HPDE6-E6E7 (cell line): Measurements from ENCODE around the gene POLA1.
A peak's percentile ranks its signal among the peaks of the same experiment; 100 is the strongest.
"Not testable (repeated sequence)": the region's sequence is repeated elsewhere in the genome, so short reads cannot be mapped to it uniquely, and the experiment has no call there.

Source experiments
- DNase-seq: peaks from one replicate; pipeline ENCODE4 v3.0.0; 2011; ENCODE audit warnings: missing footprints; ENCODE audit errors: extremely low spot score

Gene POLA1, protein sequence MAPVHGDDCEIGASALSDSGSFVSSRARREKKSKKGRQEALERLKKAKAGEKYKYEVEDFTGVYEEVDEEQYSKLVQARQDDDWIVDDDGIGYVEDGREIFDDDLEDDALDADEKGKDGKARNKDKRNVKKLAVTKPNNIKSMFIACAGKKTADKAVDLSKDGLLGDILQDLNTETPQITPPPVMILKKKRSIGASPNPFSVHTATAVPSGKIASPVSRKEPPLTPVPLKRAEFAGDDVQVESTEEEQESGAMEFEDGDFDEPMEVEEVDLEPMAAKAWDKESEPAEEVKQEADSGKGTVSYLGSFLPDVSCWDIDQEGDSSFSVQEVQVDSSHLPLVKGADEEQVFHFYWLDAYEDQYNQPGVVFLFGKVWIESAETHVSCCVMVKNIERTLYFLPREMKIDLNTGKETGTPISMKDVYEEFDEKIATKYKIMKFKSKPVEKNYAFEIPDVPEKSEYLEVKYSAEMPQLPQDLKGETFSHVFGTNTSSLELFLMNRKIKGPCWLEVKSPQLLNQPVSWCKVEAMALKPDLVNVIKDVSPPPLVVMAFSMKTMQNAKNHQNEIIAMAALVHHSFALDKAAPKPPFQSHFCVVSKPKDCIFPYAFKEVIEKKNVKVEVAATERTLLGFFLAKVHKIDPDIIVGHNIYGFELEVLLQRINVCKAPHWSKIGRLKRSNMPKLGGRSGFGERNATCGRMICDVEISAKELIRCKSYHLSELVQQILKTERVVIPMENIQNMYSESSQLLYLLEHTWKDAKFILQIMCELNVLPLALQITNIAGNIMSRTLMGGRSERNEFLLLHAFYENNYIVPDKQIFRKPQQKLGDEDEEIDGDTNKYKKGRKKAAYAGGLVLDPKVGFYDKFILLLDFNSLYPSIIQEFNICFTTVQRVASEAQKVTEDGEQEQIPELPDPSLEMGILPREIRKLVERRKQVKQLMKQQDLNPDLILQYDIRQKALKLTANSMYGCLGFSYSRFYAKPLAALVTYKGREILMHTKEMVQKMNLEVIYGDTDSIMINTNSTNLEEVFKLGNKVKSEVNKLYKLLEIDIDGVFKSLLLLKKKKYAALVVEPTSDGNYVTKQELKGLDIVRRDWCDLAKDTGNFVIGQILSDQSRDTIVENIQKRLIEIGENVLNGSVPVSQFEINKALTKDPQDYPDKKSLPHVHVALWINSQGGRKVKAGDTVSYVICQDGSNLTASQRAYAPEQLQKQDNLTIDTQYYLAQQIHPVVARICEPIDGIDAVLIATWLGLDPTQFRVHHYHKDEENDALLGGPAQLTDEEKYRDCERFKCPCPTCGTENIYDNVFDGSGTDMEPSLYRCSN (N-terminal part only)

GRCh38 chrX:24693453-24694202 lies at the start of gene POLA1:
POLA1 (plus strand) TSS chrX:24693918; CDS start chrX:24693962, 44 bp downstream.
- peak; percentile 66 for DNase-seq

DNA sequence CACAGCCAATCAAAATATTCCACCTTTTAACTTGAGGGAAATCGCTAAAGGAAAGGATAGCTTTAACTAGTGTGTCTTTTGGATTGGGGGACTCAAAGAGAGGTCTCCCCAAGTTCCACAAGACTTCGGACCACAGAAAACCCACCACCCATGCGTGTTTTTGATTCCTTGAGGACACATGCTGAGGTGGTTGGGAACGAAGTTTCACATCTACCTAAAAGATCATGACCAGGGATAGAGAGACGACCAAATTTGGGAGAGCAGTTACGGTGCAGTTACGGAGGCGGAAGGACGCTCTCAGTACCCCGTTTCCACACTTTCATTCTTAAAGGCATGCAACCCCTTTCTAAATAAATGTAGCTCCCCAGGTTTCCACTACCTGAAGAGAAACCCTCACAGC lies 47.7 kb upstream of the POLA1 start:
- DNase-seq, result no peak

DNA sequence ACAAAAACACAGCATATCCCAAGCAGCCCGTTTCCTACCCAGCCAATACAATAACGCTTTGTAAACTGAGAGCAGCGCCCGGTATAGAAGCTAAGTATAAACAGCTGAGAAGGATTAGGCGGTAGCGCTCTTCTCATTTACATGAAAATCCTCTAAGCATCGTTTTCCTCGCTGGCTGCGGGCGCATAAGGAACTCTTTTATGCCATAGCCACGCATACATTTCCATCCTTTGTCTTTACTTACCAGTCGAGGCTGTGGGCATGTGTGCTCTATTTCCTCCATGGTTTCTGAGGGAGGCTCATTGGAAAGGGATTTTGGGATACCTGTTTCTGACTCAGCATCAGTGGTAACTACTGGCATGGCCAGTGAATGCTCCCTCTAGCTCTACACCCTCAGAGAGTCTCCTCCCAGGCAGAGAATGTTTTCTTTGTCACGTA lies 47.0 kb upstream of the POLA1 start:
- DNase-seq, result no peak

- DNase-seq, result no peak
These were observed 46.3 kb upstream of the POLA1 start, which contains the start of gene PCYT1B for GRCh38 chrX:24647257-24648058. PCYT1B (minus strand) TSS chrX:24647347; CDS start chrX:24647105, 242 bp downstream.

- no peak for DNase-seq
These were observed 45.2 kb upstream of the POLA1 start for GRCh38 chrX:24648495-24648894.

- no peak for DNase-seq
These were observed 41.9 kb upstream of the POLA1 start for GRCh38 chrX:24651783-24652182.

- not testable (repeated sequence) for DNase-seq
These were observed 38.0 kb upstream of the POLA1 start for GRCh38 chrX:24655679-24656078.

DNA sequence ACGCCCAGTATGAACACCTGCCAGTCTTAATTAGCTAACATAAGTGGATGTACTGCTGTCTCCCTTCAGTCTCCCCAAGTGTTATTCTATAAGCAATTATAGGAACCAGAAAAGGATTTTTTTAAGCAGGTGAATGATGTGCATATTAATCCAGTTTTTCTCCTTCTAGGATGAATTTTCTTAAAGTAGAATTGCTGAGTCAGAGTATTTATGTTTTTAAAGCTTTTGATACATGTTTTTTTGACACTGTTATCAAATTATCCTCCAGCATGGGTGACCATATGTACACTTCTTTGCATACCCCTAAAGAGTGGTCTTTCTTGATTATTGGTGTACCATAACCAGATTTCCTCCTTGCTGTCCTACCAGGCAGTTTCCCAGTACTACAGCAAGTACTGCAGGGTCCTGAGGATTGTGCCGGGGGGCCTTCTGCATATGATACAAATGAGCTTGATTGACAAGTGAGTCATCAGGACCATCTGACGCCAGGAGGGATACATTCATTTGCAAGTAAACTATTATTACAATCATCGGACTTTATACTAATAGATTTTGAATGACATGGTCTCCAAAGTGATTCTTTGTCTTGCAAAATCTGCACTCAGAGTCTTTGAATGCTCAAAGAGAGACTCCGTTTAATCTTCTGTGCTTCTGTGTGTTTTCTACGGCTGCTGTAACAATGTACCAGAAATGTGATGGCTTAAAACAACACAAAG lies 35.9 kb upstream of the POLA1 start:
- no peak for DNase-seq

DNA sequence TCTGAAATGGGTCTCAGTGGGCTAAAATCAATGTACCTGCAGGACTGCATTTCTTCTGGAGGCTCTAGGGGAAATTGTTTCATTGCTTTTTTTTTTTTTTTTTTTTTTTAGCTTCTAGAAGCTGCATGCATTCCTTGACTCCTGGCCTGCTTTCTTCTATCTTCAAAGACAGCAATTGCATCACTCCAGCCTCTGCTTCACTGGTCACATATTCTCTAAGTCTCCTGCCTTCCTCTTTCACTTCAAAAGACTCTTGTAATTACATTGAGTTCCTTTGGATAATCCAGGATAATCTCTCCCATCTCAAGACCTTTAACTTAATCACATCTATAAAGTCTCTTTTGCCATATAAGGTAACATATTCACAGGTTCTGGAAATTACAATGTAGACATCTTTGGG lies 35.3 kb upstream of the POLA1 start:
- no peak for DNase-seq

- no peak for DNase-seq
These were observed 34.6 kb upstream of the POLA1 start for GRCh38 chrX:24659106-24659505.

DNA sequence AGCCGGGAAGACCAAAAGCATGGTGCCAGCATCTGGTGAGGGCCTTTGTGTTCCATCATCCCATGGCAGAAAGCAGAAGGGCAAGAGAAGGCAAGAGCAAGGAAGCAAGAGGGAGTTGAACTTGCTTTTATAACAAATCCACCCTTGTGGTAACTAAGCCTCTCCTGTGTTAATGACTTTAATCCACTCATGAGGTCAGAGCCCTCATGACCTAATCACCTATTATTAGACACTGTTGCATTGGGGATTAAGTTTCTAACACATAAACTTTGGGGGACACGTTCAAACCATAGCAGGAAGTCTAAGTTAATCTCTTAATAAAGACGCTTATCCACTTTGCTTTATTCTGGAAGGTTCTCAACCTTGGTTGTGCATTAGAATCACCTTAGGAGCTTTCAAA lies 34.1 kb upstream of the POLA1 start:
- DNase-seq, result no peak

DNA sequence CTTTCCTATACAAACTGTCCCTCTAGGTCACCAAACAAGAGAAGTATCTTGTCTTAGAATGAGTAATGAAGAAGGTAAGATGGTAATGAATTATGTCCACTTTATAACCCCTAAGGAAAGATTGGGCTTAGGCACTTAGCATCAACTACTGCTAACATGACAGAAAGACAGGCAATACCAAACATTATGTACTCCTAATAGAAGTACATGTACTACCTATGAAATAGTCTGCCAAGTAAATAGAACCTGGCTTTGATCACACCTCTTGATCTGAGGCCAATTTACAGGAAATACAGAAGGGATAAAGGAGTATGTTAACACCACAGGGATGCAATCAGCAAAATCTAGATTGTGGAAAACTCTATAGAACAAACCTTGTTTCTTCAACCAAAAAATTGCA lies 32.4 kb upstream of the POLA1 start:
- no peak for DNase-seq

DNA sequence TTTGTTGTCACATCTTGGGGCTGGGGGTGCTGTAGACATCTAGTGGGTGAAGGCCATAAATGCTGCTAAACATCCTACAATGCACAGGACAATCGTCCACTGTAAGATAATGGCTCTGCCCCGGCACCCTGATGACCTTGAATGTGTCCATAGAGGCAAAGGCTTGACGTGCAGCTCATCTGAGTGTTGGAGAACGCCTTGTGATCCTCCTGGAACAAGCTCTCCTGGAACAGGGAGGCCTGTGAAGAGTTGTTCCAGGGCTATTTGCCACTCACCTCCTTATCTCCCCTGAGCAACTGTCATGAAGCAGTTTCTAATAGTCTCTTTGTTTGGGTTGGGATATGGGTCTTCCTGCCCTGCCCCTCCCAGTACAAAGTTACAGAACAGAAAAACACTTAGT lies 31.4 kb upstream of the POLA1 start:
- no peak for DNase-seq

DNA sequence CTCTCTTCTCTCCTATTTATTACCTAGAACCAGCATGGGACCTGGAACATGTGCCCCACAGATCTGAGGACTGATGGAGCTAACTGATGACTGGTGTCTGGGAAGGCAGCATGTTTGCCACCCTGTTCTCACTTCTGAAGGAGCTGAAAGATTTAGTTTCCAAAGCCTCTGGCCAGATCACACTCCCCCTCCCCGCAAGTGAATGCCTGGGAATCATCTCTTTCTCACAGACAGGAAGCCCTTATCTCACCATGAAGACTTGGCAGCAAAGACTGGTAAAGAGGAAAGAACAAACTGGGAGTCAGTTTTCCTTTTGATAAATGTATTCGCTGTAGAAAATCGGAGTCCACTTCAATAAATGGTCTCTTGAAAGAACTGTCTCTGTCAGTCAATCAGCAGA lies 25.6 kb upstream of the POLA1 start:
- no peak for DNase-seq

DNA sequence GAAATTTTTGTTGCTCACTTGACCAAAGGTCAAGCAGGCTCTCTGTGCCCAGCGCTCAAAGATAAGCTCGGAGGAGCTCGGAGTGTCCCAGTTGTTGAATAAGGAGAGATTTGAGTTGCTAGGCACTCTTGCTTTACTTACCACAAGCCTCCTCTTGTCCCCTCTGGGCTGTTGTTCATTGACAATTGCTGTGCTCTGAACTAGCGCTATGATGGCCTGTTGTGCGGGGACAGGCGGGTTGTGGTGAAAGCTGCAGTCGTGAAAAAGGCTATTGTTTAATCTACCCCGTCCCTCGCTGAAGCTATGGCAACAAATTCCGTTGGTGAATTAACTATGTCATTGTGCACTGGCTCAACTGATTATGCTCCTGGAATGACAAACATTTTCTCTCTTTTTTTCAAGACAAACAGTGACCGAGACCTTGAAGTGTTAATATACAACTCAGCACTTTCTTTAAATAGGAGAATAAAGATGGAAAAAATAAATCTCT lies 21.0 kb upstream of the POLA1 start:
- no peak for DNase-seq

DNA sequence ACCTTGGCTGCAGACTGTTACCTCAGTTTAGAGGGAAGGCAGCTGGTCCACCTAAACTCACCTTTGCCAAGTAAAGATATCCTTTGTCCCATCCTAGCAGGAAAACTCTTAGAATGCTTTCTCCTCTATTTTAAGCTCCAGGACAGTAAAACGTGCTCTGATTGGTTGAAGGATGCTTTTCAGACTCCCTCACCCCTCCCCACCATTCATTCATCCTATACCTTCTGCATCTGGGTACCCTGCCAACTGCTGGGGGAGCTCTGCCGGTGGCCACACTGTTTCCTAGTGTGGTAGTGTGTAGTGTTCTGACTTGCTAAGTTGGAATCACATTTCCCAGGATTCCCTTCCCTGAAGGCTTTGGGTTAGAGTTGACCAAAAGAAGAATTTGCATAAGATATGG lies 20.3 kb upstream of the POLA1 start:
- DNase-seq, result no peak

DNA sequence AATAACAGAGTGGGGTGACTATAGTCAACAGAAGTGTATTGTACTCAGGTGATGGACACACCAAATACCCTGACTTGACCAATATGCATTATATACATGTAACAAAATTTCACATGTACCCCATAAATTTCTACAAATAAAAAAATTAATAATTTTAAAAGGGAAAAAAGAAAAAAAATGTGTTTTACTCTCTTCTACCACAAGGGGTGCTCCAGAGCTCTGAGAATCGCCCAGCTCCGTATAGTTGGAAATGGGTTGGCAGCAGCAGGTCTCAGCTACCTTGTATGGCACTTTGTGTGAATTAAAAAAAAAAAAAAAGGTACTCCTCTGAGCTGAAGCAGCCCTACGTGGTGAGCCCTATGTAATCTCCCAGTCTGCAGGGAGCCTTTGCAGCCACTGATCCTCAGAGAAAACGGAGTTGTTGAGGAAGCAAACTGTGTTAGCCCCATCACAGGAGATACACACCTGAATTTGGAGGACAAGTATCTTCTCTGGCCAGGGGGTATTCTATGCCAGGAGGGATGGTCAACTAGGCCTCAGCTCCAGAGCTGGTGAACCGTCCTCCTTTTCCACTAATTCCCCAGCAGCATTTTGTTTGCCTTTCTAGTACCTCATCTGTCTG lies 17.2 kb upstream of the POLA1 start:
- DNase-seq, result no peak

DNA sequence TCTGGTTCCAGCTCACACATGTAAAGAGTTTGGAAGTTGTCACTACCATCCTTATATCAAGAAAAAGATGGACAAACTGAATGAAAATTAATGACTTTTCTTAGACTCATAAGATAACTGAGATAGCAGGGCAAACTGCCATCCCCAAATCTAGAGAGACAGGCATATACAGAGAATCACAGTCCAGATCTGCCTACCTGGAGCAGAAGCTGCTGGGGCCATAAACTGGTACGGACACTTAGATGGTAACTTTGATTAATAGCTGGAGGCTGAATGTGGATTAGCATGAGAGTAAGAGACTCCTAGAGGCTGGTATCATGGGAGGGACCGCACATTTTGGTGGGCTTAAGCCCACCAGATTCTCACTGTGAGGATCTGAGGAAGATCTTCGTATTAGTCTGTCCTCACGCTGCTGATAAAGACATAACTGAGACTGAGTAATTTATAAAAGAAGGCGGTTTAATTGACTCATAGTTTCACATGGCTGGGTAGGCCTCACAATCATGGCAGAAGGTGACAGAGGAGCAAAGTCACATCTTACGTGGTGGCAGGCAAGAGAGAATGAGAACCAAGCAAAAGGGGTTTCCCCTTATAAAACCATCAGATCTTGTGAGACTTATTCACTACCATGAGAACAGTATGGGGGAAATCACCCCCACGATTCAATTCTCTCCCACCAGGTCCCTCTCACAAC lies 10.8 kb upstream of the POLA1 start:
- DNase-seq, result no peak
